Ovary (tissue), 3 donors: ENCODE data around the gene NEO1.

ENCODE experiments used
- CTCF ChIP-seq, 3 donors: fragments of 450-650 bp in 2 of 3; fragments of 200-600 bp in 1 of 3; IDR thresholded peaks; one replicate each; pipeline versions ENCODE4 v1.5.1 to v1.8.0; 2016 to 2022; ENCODE audit warnings: antibody characterized with exemption in 3 of 3, mild to moderate bottlenecking in 1 of 3
- POLR2A ChIP-seq: fragments of 450-650 bp; IDR thresholded peaks from one replicate; pipeline ENCODE4 v1.6.1; 2017; ENCODE audit warnings: antibody characterized with exemption, mild to moderate bottlenecking, moderate library complexity
- donor health status: DM: no; HTN: no; CAD: no.

- TF ChIP-seq CTCF (IDR thresholded peaks at IDR 0.05) = no peak
- no peak for TF ChIP-seq POLR2A
These were observed 202.3 kb downstream of the NEO1 start for GRCh38 chr15:73254598-73254997.
